Measurements from ENCODE around the gene NACAD.

GRCh38 chr7:45082831-45083331, 5.9 kb downstream of the NACAD start:
- TF ChIP-seq ZNF121 (CRISPR knock-in tag; IDR thresholded peaks at IDR 0.05): no peak
- TF ChIP-seq E2F5 (CRISPR knock-in tag; IDR thresholded peaks at IDR 0.05): no peak
- TF ChIP-seq CTCF (IDR thresholded peaks at IDR 0.05): no peak
- no peak for TF ChIP-seq USF2 (CRISPR knock-in tag; IDR thresholded peaks at IDR 0.05)
- TF ChIP-seq FOXJ3 (CRISPR knock-in tag; IDR thresholded peaks at IDR 0.05; ENCODE audit: borderline replicate concordance): no peak
- TF ChIP-seq ZNF512 (CRISPR knock-in tag; IDR thresholded peaks at IDR 0.05; ENCODE audit: borderline replicate concordance): no peak
- no peak for TF ChIP-seq CREM (CRISPR knock-in tag; IDR thresholded peaks at IDR 0.05)
- TF ChIP-seq, protein P1, sequence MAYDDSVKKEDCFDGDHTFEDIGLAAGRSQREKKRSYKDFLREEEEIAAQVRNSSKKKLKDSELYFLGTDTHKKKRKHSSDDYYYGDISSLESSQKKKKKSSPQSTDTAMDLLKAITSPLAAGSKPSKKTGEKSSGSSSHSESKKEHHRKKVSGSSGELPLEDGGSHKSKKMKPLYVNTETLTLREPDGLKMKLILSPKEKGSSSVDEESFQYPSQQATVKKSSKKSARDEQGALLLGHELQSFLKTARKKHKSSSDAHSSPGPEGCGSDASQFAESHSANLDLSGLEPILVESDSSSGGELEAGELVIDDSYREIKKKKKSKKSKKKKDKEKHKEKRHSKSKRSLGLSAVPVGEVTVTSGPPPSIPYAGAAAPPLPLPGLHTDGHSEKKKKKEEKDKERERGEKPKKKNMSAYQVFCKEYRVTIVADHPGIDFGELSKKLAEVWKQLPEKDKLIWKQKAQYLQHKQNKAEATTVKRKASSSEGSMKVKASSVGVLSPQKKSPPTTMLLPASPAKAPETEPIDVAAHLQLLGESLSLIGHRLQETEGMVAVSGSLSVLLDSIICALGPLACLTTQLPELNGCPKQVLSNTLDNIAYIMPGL (CRISPR knock-in tag; IDR thresholded peaks at IDR 0.05): no peak
- TF ChIP-seq TEAD4 (CRISPR knock-in tag; IDR thresholded peaks at IDR 0.05): no peak
- no peak for TF ChIP-seq ZNF263 (CRISPR knock-in tag; IDR thresholded peaks at IDR 0.05; ENCODE audit: low read depth)
- TF ChIP-seq ATF1 (CRISPR knock-in tag; IDR thresholded peaks at IDR 0.05): no peak
